ENCODE measurements around the gene RSPO1.
A peak's percentile ranks its signal among the peaks of the same experiment; 100 is the strongest.
"Not testable (repeated sequence)": the region's sequence is repeated elsewhere in the genome, so short reads cannot be mapped to it uniquely, and the experiment has no call there.

Gene RSPO1

GRCh38 chr1:37634244-37634991, at the start of gene RSPO1:
Gene RSPO1, minus strand, starts transcription at chr1:37634892. Its CDS starts 5,231 bp downstream, at chr1:37629661.
- DNase-seq (ENCODE audit: low read depth): no peak

GRCh38 chr1:37684182-37684581, 49.5 kb upstream of the RSPO1 start:
- DNase-seq (ENCODE audit: low read depth): not testable (repeated sequence)

- no peak for DNase-seq (ENCODE audit: low read depth)
These were observed 47.8 kb upstream of the RSPO1 start for GRCh38 chr1:37682334-37682987.

- DNase-seq (ENCODE audit: low read depth): no peak
These were observed 46.2 kb upstream of the RSPO1 start for GRCh38 chr1:37680933-37681332.

- no peak for DNase-seq (ENCODE audit: low read depth)
These were observed 43.1 kb upstream of the RSPO1 start for GRCh38 chr1:37677808-37678207.

- no peak for DNase-seq (ENCODE audit: low read depth)
These were observed 42.4 kb upstream of the RSPO1 start for GRCh38 chr1:37677143-37677439.

GRCh38 chr1:37676281-37677142, 41.8 kb upstream of the RSPO1 start:
- no peak for DNase-seq (ENCODE audit: low read depth)

- no peak for DNase-seq (ENCODE audit: low read depth)
These were observed 39.2 kb upstream of the RSPO1 start for GRCh38 chr1:37673920-37674319.

GRCh38 chr1:37672136-37672870, 37.6 kb upstream of the RSPO1 start:
- DNase-seq (ENCODE audit: low read depth): no peak

GRCh38 chr1:37671261-37671660, 36.6 kb upstream of the RSPO1 start:
- no peak for DNase-seq (ENCODE audit: low read depth)

- no peak for DNase-seq (ENCODE audit: low read depth)
These were observed 35.4 kb upstream of the RSPO1 start for GRCh38 chr1:37670133-37670532.

- peak; percentile 38 for DNase-seq (ENCODE audit: low read depth)
These were observed 32.5 kb upstream of the RSPO1 start for GRCh38 chr1:37667023-37667671.

- DNase-seq (ENCODE audit: low read depth): no peak
These were observed 31.7 kb upstream of the RSPO1 start for GRCh38 chr1:37666241-37666867.

- DNase-seq (ENCODE audit: low read depth): no peak
These were observed 28.8 kb upstream of the RSPO1 start for GRCh38 chr1:37663426-37664000.

- no peak for DNase-seq (ENCODE audit: low read depth)
These were observed 27.5 kb upstream of the RSPO1 start for GRCh38 chr1:37662031-37662755.

- DNase-seq (ENCODE audit: low read depth): no peak
These were observed 26.7 kb upstream of the RSPO1 start for GRCh38 chr1:37661401-37661800.

- no peak for DNase-seq (ENCODE audit: low read depth)
These were observed 26.0 kb upstream of the RSPO1 start for GRCh38 chr1:37660664-37661063.

- DNase-seq (ENCODE audit: low read depth): no peak
These were observed 23.8 kb upstream of the RSPO1 start for GRCh38 chr1:37658486-37658885.

GRCh38 chr1:37657620-37658412, 23.1 kb upstream of the RSPO1 start:
- no peak for DNase-seq (ENCODE audit: low read depth)

Measured in GM04503 (cell line).